GM12873 (cell line): ENCODE measurements around the gene SCN1B.

Experiments used
- CTCF ChIP-seq: IDR thresholded peaks from 2 replicates; pipeline ENCODE4 v1.5.1; 2012; ENCODE audit warnings: low read depth, mild to moderate bottlenecking, moderate library complexity, low read length, control low read depth; ENCODE audit not compliant: insufficient read depth; ENCODE audit errors: missing control alignments

Gene SCN1B

GRCh38 chr19:35044317-35045117, 14.2 kb downstream of the SCN1B start:
- peak; percentile 98 for TF ChIP-seq CTCF

- peak; percentile 85 for TF ChIP-seq CTCF
Measured at GRCh38 chr19:35045667-35046300, 15.5 kb downstream of the SCN1B start.

GRCh38 chr19:35046461-35046860, 16.2 kb downstream of the SCN1B start:
- no peak for TF ChIP-seq CTCF

- TF ChIP-seq CTCF = no peak
Measured at GRCh38 chr19:35048911-35049411, 18.7 kb downstream of the SCN1B start.

GRCh38 chr19:35049456-35049855, 19.2 kb downstream of the SCN1B start:
- no peak for TF ChIP-seq CTCF

- no peak for TF ChIP-seq CTCF
Measured at GRCh38 chr19:35051796-35052195, 21.5 kb downstream of the SCN1B start.

GRCh38 chr19:35052599-35053190, 22.4 kb downstream of the SCN1B start:
- TF ChIP-seq CTCF = no peak
